ENCODE results near the gene PACSIN1. TPM values are rescaled to one million over a fixed set of nuclear protein-coding genes. Genes with fewer than 3 reads are reported as not detected.

Gene PACSIN1
- total RNA-seq, 3 donors from 2014 or later: 0.29 to 0.33 TPM; not detected in 1

- peaks cover 0 to 4% of the 10 kb centered on the region in 2 donors for H3K27me3 ChIP-seq
- no peaks in the 10 kb centered on the region for H3K36me3 ChIP-seq
- TF ChIP-seq POLR2A (IDR thresholded peaks at IDR 0.05) (no peak), CTCF (IDR thresholded peaks at IDR 0.05) (no peak), POLR2AphosphoS5 (IDR thresholded peaks at IDR 0.05) (no peak)
- intact Hi-C loops (cut with DNase I; ENCODE audit: low total_unique reads): no loop called here
- H3K9me3 ChIP-seq: no peaks in the 10 kb centered on the region
- no peak overlapping the region for H3K27ac ChIP-seq
- DNase-seq (ENCODE audit: low spot score in 2 of 2): no peak
- H3K4me3 ChIP-seq: no peak overlapping the region
- no peaks in the 10 kb centered on the region for H3K4me1 ChIP-seq
Observed at GRCh38 chr6:34564181-34564580, 98.3 kb downstream of the PACSIN1 start.

DNA sequence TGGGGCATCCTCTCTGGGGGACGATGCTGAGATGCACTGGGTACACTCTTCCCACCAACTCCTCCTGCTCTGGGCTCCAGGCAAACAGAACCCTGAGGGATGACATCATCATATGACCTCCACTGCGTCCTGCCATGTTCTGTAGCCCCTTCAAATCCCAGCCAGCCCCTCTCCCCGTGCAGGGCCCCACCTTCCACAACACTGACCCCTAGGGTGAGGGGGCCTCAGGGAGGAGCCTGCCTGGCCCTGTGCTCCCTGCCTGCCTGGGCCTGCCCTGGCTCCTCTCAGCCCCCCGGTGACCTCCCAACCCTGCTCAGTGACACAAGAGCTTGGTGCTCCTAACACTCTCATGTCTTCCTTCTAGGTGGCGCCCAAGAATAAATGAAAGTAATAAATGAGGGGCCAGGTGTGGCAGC, 99.9 kb downstream of the PACSIN1 start:
- no peak for DNase-seq (ENCODE audit: low spot score in 2 of 2)
- intact Hi-C loops (cut with DNase I; ENCODE audit: low total_unique reads): no loop called here
- no peaks in the 10 kb centered on the region for H3K9me3 ChIP-seq
- peaks cover 0 to 7% of the 10 kb centered on the region in 2 donors for H3K27me3 ChIP-seq
- H3K27ac ChIP-seq: no peak overlapping the region
- no peaks in the 10 kb centered on the region for H3K4me1 ChIP-seq
- no peak overlapping the region for H3K4me3 ChIP-seq
- no peaks in the 10 kb centered on the region for H3K36me3 ChIP-seq
- TF ChIP-seq POLR2A (IDR thresholded peaks at IDR 0.05) (no peak), CTCF (IDR thresholded peaks at IDR 0.05) (no peak), POLR2AphosphoS5 (IDR thresholded peaks at IDR 0.05) (no peak)

- intact Hi-C loops (cut with DNase I; ENCODE audit: low total_unique reads): no loop called here
- H3K36me3 ChIP-seq: no peaks in the 10 kb centered on the region
- TF ChIP-seq CTCF (IDR thresholded peaks at IDR 0.05) (no peak), POLR2A (IDR thresholded peaks at IDR 0.05) (no peak), POLR2AphosphoS5 (IDR thresholded peaks at IDR 0.05) (no peak)
- H3K4me3 ChIP-seq: no peak overlapping the region
- DNase-seq (ENCODE audit: low spot score in 2 of 2): no peak
- no peaks in the 10 kb centered on the region for H3K4me1 ChIP-seq
- peak overlapping the region in 1 of 2 donors; percentile 68 for H3K27ac ChIP-seq
- peaks cover 0 to 7% of the 10 kb centered on the region in 2 donors for H3K27me3 ChIP-seq
- no peaks in the 10 kb centered on the region for H3K9me3 ChIP-seq
Observed at GRCh38 chr6:34566830-34567546, 101.1 kb downstream of the PACSIN1 start.

DNA sequence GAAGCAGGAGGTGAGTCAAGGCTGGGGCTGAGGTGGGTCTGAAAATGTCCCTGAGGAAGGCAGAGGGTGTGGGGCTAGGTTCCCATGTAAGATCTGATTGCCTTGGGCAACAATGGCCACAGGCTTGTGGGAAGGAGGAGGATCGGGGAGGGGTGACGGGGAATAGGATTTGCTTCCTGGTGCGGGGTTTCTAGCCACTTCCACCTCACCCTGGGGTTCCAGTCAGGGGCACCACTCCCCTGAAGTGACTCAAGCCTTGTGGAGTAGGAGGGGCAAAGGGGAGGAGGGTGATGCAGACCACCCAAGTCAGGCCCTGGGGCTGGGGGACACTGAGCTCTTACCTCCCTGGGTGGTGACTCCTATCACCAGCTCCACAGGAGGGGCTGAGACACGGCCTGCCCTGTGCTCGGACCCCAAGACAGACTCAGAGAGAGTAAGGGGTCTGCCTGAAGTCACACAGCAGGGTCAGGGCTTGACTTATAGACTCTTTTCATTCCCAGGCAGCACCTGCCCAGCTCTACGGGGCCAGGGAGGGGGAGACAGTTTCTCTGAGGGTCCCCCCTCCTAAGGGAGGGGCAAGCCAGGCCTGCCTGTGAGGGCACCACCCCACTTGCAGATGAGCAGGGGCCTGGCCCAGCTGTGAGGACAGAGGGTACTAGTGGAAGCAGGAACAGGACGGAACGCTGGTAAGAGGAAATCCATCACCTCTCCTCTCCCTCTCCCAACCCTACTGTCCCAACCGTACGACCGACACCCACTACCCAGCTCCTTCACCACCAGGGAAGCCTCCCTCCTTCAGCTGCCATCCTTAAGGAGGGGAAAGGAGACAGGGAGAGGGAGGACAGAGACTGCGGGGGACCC, 102.7 kb downstream of the PACSIN1 start:
- peaks cover 0 to 7% of the 10 kb centered on the region in 2 donors for H3K27me3 ChIP-seq
- intact Hi-C loops (cut with DNase I; ENCODE audit: low total_unique reads): loop anchor here (1.0 kb wide), 1 partner anchor 45 kb away; no protein-coding TSS in a partner anchor

More for the DNA sequence above, 102.7 kb downstream of the PACSIN1 start:
- Histone ChIP-seq H3K4me1 (no peaks in the 10 kb centered on the region), H3K27ac (no peak overlapping the region), H3K36me3 (no peaks in the 10 kb centered on the region), H3K9me3 (no peaks in the 10 kb centered on the region), H3K4me3 (no peak overlapping the region)
- no peak for TF ChIP-seq POLR2AphosphoS5 (IDR thresholded peaks at IDR 0.05)
- no peak for TF ChIP-seq POLR2A (IDR thresholded peaks at IDR 0.05)
- TF ChIP-seq CTCF (IDR thresholded peaks at IDR 0.05): no peak
- no peak for DNase-seq (ENCODE audit: low spot score in 2 of 2)

All from breast epithelium (tissue), 4 donors.